GM19193 (cell line): ENCODE results near the gene HAPSTR1.

ENCODE experiments used
- POLR2A ChIP-seq: IDR thresholded peaks from 4 replicates; pipeline ENCODE4 v1.6.1; 2011; ENCODE audit not compliant: insufficient read depth, insufficient read length; ENCODE audit errors: extremely low read depth

HAPSTR1 gene

GRCh38 chr16:9060225-9060624, 31.2 kb upstream of the HAPSTR1 start:
- no peak for TF ChIP-seq POLR2A

GRCh38 chr16:9061358-9061813, 30.1 kb upstream of the HAPSTR1 start:
- no peak for TF ChIP-seq POLR2A

DNA sequence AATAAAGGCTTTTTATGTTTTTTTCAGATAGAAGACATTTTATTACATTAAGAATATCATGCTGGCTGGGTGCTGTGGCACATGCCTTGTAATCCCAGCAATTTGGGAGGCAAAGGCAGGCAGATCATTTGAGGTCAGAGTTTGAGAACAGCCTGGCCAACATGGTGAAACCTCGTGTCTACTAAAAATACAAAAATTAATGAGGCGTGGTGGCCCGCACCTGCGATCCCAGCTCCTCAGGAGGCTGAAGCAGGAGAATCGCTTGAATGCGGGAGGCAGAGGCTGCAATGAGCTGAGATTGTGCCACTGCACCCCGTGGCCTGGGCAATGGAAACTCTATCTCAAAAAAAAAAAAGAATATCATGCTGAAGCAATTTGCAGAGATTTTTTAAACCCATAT, 29.1 kb upstream of the HAPSTR1 start:
- no peak for TF ChIP-seq POLR2A

DNA sequence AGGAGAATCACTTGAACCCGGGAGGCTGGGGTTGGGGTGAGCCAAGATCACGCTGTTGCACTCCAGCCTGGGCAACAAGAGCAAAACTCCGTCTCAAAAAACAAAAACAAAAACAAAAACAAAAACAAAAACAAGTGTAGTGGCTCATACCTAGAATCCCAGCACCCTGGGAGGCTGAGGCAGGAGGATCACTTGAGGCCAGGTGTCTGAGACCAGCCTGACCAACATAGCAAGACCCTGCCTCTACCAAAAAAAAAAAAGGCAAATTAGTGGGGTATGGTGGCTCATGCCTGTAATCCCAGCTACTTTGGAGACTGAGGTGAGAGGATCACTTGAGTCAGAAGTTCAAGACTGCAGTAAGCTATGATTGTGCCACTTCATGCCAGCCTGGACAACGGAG, 26.4 kb upstream of the HAPSTR1 start:
- TF ChIP-seq POLR2A = no peak

DNA sequence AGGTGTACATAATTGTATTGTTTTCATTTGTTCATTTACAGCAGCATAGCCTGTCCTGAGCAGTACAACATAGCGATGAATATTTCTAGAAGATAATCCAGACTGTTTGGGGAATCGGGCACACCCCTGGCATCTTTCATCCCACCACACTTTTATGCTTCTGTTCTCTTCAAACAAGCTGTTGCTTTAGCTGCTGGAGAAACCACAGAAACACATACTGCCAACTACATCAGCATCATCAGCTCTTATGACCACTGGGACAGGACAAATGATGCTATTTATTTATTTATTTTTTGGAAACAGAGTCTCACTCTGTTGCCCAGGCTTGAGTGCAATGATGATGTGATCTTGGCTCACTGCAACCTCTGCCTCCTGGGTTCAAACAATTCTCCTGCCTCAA, 22.6 kb upstream of the HAPSTR1 start:
- no peak for TF ChIP-seq POLR2A

DNA sequence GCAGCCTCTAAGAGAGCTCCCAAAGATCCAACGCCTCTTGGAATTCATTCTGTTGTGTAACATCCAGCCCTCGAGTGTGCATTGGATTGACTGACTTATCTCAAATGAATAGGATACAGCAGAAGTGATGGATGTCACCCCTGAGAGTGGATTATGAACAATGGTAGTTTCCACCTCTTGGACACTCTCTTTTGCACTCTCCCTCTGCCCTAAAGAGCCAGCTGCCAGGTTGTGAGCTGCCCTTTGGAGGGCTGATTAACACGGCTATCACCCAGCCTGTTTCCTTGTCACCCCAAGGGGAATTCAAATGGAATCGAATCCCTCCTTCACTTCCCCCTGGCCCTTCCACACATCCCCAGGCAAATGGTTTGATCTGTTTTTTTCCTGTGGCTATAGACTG, 21.2 kb upstream of the HAPSTR1 start:
- TF ChIP-seq POLR2A = no peak

GRCh38 chr16:9071377-9071776, 20.1 kb upstream of the HAPSTR1 start:
- no peak for TF ChIP-seq POLR2A

GRCh38 chr16:9072806-9073341, 18.6 kb upstream of the HAPSTR1 start:
- no peak for TF ChIP-seq POLR2A

DNA sequence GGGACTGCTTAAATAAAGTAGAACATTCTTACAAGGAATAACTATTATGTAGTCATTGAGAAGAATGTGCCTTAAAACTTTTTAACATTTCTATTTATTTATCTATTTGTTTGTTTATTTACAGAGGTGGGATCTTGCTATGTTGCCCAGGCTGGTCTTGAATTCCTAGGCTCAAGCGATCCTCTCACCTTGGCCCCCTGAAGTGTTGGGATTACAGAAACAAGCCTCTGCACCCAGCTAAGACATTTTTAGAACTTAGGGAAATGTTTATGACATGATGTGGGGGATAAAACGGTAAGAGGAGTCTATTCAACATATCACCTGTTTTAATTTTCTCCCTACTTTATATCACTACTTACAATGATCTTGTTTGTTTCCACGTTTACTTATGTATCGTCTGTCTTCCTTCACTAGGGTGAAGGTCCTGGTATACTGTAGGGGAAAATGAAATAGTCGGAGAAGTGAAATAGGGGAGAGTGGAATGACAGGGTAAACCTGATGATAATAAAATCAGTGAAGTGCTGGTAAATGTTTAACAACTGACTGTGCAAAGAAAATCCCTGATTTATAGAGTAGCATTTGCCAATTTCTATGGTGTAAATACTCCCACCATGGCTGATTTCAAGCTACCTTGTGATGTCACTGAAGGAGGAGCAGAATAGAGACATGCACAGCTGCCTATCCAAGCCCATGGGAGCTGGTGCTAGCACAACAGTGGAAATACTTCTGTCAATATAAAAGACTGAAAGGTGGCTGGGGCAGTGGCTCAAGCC, 16.0 kb upstream of the HAPSTR1 start:
- no peak for TF ChIP-seq POLR2A

DNA sequence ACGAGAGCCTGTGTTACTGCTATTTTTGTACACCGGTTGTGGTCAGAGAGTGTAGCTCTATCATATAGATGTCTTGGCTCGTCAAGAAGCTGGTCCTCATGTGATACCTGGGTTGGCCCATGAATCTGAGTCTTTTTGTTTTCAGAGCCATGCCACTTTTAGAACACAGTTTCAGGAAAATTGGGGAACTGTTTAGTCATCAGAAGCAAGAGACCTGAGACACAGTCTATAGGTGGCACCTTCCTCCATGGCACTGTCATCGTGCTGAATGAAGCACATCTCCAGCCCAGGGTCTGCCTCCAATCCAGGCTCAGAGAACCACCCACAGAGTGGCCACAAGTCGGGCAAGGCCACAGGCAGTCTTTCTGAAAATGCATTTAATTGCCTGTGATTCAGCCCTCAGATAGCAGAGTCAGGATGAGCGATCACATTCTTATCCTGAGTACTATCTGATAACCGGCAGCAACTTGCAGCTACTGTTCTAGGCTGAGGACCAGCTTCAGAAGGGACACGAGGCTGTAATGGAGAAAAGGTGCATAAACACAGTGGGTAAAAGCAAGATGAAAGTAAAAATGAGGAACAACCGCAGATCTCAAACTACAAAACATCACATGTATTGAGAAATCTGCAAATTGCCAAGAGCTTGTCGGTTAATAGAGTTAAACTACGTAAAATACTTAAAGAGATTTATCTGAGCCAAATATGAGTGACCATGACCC, 14.2 kb upstream of the HAPSTR1 start:
- no peak for TF ChIP-seq POLR2A

- TF ChIP-seq POLR2A = no peak
These were observed 12.0 kb upstream of the HAPSTR1 start for GRCh38 chr16:9079430-9079812.

DNA sequence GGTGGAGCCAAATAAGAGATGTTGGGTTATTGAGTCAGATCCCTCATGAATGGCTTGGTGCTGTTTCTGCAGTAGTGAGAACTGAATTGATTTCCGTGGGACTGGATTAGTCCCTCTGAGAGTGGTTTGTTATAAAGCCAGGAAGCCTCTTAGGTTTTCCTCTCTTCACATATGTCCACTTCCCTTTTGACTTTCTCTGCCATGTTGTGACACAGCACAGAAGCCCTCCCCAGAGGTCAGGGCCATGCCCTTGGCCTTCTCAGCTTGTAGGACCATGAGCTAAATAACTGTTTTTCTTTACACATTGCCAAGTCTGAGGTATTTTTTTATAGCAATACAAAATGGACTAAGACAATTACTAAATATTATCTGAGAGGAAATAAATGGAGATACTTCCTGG, 10.3 kb upstream of the HAPSTR1 start:
- TF ChIP-seq POLR2A = no peak

GRCh38 chr16:9081843-9082242, 9.6 kb upstream of the HAPSTR1 start:
- no peak for TF ChIP-seq POLR2A

GRCh38 chr16:9082422-9082821, 9.0 kb upstream of the HAPSTR1 start:
- TF ChIP-seq POLR2A = no peak

DNA sequence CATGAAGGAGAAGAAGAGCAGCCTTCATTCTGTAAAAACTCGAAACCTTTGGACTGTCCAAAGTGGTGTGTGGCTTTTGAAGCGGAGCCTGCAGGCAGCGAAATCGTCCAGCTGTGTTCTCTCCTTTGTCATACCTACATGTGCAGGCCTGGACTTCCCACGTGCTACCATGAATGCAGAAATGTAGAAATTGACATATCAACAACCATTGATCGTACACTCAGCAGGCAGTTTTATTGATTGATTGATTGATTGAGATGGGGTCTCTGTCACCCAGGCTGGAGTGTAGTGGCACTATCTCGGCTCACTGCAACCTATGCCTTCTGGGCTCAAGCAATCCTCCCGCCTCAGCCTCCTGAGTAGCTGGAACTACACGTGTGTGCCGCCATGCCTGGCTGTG, 2.6 kb upstream of the HAPSTR1 start:
- no peak for TF ChIP-seq POLR2A

DNA sequence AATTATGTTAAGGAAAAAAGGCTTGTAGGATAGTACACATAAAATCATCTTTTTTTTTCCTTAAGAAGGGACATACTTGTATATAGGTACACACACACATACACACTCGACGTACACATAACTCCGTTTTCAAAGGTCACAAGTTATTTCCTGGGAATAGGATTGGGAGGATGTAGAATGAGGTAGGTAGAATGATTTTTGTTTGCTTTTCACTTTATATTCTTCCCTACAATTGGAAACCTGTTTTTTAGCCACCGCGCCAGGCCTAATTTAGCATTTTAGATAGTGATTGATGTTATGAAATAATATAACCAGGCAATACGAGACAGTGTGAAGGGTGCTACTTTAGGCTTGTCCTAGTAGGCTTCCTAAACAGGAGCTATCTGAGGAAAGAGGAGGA, 1.8 kb upstream of the HAPSTR1 start:
- TF ChIP-seq POLR2A = no peak

- no peak for TF ChIP-seq POLR2A
These were observed 1.1 kb upstream of the HAPSTR1 start for GRCh38 chr16:9090101-9090959.
